HPDE6-E6E7 (cell line): Measurements from ENCODE around the gene IQSEC1.
A peak's percentile ranks its signal among the peaks of the same experiment; 100 is the strongest.

Source experiments
- DNase-seq: peaks from one replicate; pipeline ENCODE4 v3.0.0; 2011; ENCODE audit warnings: missing footprints; ENCODE audit errors: extremely low spot score

The IQSEC1 gene

GRCh38 chr3:13107661-13108060, 34.4 kb upstream of the IQSEC1 start:
- DNase-seq: no peak

DNA sequence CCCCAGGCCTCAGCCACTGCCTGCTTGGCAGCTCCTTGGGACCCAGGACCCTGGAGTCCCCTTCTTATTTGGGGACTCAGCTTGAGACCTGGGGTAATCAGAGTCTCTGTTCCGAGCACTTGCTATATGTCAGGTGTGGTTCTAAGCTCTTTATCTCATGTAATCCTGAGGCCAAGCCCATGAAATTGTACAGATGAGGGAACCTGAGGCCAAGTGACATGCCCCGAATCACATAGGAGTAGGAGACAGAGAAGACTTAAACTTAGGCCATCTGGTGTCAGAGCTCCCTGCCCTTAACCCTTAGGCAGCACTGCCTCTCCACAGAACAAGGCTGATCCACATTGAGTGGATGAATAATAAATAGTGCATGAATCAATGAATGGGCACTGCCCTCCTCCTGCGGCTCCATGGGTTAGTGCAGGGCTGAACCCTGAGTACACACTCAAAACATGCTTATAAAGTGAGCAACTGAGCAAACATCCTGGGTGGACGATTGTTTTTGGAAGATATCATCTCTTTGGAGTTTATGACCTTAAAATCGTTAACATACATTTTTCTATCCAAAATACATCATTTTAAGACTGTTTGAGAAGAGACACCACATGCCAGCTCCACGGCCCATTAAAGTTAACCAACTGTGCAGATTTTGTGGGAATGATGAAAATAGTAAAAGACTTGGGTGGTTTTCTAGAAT, 33.2 kb upstream of the IQSEC1 start:
- DNase-seq: no peak

DNA sequence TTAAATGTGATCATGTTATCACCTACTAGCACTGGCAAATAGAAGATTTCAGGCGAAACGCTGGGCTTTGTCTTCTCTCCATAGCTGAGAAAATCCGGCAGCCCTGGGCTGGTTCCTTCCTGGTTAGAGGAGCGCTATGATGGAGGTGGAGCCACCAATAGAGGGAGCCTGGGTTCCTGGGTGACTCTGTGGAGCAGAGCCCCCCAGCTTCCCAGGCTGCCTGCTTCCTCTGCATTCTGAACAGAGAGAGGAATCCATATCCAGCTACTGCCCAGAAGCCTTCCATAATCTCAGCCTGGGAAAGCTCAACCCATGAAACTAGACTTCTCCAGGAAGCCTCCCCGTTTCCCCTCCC, 32.6 kb upstream of the IQSEC1 start:
- DNase-seq: no peak

- no peak for DNase-seq
Observed at GRCh38 chr3:13105181-13105895, 32.1 kb upstream of the IQSEC1 start.

DNA sequence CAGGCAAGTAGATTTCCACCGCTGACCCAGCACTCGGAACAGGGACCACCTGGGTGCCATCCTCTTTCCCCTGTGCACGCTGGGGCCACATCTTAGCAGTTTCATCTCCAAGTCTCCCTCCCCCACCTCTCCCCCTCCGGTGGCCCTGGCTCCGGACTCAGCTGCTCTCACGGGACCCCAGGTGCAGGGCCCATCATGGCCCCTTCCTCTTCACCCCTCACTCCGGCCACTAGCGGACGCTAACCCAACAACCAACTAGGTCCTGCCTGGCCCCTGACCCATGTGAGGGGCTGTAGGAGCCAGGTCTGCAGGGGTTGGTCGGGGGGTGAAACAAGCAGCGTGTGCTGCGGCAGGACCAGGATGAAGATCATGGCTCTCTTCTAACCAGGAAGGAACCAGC, 31.3 kb upstream of the IQSEC1 start:
- no peak for DNase-seq

GRCh38 chr3:13103416-13104058, 30.3 kb upstream of the IQSEC1 start:
- DNase-seq: no peak

DNA sequence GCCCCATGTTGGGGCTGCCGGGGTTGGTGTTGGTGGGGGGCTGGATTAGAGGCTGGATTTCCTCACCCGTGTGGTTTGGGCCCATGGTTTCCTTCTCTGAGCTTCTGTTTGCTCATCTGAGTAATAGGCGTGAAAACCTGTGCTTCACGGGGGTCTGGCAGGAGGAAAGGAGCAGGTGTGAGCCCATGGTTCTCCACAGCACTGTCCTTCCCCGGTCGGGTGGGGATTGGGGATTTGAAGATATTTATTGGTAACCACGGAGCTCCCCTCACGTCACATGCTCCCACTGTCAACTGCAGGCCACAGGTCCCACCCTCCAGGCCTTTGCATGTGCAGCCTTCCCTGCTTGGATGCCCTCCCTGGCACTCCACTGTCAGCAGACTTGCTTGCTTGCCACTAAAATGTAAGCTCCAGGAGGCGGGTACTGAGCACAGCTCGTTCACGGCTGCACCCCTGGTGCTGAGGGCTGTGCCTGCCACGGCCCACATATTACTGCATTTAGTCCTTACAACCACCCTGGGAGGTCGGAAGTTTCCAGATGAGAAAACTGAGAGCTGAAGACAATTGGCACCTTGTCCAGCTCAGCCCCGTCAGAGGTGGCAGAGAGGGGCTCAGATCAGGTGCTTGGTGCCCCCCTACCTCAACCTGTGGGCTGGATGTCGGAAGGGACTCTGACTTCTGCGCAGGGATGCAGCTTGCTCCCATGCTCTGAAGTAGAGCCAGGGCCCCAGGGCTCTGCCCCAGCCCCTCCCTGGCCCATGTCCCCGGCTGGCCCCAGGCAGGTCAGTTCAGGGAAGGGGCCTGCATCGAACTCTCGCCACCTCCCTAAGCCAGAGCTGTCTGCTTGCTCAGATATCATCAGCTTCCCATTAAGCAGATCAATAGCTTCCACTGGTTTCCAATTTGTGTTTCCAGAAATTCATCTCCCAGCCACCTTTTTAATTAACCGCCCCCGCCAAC, 29.4 kb upstream of the IQSEC1 start:
- DNase-seq: no peak

- no peak for DNase-seq
Observed at GRCh38 chr3:13099707-13100106, 26.5 kb upstream of the IQSEC1 start.

GRCh38 chr3:13098192-13098988, 25.2 kb upstream of the IQSEC1 start:
- DNase-seq: no peak

DNA sequence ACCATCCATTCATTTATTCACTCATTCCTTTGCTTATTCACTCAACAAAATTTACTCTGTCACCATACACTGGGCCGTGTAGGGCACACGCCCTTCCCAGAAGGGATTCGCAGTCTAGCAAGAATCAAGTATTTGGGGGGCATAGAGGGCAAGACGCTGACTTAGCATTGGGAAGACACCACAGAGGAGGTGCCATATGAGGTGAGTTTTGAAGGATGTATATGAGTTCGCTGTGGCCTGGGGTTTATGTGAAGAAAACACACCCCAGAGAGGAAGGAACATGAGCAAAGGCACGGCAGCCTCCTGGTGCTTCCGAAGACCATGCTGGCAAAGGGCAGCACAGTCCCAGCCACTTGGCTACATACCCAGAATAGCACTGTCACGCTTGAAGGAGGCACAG, 23.1 kb upstream of the IQSEC1 start:
- DNase-seq: no peak

GRCh38 chr3:13095408-13095937, 22.2 kb upstream of the IQSEC1 start:
- DNase-seq: no peak

DNA sequence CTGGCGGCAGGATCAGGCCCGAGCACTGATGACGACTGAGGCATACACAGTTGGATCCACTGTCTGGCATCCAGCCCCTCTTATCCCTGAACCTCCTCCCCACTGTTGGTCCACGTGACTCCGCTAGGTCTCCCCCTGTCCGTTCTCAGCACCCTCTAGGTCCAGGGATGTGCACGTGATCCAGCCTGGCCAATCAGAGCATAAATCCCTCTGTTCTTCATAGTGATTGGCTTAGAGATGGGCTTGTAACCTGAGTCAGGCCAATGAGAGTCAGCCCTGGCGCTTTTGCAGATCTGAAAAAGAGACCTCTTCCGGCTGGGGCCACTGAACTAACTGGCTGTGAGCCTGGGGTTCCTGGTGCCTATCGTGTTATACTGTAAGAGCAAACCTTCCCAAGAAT, 20.5 kb upstream of the IQSEC1 start:
- DNase-seq: no peak

DNA sequence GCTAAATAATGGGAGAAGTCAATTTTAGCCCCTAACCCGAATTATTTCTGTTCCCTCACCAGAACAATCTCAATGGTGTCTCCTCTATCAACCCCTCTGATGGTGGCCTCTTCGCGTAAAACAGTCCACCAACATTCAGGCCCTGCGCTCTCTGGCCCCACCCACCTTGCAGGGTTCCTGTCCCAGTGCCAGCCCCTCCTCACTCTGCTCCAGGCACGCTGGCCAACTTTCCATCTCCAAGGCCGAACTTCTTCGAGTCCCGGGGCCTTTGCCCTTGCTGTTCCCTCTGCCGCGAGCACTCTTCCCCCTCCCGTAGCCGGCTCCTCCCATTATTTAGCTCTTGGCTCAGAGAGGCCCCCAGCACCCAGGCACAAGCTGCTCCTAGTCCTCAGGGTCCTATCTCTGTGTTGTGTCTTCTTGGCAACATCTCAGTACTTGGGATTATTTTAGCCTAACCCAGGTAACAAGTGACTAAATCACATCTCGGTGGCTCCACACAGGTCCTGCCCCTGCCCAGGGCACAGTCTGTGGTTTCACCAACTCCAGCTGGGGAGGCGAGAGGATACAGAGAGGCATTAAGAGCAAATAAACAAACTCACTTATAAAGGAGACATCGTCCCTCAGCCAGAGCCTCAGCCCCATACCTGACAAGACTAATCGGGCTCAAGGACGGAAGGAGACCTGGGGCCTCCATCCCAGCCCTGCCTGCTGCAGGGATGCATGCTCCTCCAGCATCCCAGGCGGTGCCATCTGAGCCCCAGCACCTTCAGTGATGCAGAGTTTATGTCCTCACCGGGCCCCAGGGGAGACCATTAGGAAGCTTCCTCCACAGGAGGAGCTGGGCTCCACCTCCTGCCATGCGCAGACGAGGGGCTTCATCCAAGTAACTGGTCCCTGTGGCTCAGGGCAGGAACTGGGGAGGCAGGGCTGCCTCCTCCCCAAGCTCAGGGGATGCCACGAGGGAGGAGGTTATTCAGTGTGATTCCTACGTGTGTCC, 19.7 kb upstream of the IQSEC1 start:
- DNase-seq: no peak

DNA sequence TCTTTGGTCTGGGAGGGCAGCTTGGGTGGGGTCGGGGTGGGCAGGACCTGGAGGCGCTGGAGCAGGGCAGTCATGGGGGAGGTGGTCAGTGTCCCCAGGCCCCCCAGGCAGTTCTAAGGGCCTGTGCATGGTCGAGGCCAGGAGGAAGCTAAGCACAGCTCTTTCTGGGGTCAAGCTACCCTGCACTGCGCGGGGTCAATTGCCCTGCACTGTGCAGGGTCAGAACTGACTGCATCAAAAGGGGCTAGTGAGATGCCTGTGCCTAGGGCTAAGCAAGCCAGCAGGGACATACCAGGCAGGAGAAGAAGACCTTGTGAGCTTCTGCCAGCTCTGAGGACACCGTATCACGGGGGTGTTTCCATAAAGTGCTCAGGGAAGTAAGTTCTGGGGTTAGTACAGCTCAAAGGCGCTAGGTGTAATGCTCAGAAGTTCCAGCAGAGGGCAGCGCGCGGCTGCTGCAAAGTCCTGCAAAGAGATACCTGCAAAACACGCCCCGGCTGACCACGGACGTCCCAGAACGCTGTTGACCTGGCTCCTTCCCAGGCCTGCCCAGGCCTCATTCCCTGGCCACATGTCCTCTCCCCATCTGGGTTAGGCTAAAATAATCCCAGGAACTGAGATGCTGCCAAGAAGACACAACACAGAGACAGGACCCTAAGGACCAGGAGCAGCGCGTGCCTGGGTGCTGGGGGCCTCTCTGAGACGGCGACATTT, 18.8 kb upstream of the IQSEC1 start:
- DNase-seq: peak; percentile 33

DNA sequence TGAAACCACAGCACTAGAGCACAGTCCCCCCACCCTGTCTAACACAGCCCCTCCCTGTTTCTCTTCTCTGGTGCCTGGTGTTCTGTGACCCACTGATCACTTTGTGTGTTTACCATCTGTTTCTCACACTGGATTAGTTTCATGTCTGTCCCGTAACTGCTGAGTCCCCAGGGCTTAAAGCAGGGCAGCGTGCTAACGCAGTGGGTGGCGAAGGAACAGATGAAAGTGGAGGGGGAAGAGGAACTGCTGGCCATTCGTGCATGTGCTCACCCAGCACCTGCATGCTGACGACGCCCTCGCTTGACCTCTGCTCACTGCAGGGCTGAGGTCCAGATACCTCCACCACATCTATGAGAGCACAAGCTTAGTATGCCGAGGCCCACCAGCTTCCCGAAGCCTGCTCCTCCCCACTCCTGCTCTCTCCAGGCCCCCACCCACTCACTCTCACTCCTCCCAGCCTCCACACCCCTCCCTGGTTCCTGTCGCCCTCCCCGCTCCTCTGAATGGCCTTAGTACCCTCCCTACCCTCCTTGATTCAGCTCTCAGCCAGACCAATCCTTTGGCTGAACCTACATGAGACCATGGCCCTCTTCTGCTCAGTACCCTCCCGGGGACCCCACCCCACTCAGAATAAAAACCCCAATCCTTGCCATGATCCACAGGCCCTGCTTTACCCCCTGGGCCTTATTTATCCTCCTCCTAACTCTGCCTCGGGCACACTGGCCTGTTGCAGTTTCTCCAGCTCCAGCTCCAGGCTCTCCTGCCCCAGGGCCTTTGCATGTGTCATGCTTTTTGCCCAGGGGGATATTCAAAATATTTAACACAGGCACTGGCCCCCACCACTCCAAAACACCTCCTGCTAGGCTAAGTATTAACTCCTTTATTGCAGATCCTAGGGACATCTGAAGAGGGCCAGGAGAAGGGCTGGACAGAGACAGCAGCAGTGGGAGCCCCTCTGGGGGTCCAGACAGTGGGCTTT, 15.1 kb upstream of the IQSEC1 start:
- no peak for DNase-seq

DNA sequence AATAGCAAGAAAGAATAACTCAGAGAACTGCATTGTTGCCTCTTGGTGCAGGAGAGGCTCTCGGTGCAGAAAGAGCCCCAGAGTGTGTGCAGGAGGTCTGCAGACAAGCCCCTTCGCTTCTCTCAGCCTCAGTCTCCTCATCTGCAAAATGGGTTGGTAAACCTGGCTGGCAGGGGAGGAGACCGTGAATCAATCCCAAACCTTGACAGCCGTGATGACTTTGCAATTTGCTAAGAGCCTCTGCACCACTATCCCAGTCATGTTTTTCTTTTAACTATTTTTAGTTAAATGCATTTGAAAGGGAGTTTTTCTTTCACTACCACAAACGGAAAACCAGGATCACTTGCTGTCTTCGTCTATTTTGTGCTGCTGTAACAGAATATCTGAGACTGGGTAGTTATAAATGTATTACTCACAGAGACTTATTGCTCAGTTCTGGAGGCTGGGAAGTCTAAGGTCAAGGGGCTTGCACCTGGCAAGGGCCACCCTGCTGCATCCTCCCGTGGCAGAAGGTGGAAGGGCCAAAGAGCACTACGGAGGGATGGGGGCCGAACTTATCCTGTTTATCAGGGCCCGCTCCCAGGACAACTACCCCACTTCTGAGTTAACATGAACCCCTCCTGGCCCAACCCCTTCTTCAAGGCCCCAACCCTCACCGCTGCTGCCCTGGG, 14.2 kb upstream of the IQSEC1 start:
- no peak for DNase-seq

DNA sequence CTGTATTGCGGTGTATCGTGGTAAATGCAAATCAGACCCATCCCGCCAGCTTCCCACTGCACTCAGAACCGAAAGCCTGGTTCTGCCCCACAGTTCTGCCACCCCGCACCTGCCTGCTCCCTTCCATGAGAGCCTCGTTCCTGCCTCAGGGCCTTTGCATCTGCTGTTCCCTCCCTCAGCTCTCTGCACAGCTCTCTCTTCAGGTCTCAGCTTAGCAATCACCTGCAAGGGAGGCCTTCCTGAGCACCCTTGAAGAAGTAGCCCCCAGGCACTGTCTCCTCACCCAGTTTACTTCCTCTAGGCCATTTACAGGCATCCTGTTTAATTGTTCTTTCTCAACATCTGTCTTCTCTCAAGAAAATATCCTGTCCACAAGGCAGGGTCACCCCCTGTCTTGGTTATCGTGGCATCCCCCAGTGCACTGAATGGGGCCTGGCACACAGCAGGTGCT, 13.3 kb upstream of the IQSEC1 start:
- DNase-seq: no peak
